ENCODE measurements around the gene CFHR4. TPM values are rescaled to one million over a fixed set of nuclear protein-coding genes. Genes with fewer than 3 reads are reported as not detected.

The CFHR4 gene
- total RNA-seq, 1 experiment from 2014 or later = not detected

- Histone ChIP-seq H2AK5ac (ENCODE audit: insufficient read length, low read length) (no peak overlapping the region), H3K4me1 (ENCODE audit: insufficient read depth, low read length) (no peaks in the 10 kb centered on the region), H4K5ac (ENCODE audit: insufficient read length, low read depth, low read length) (no peak overlapping the region), H2BK120ac (ENCODE audit: low read depth, low read length, poor library complexity, severe bottlenecking) (no peak overlapping the region), H4K8ac (replicated peaks; ENCODE audit: insufficient read length, low read depth, low read length) (no peak overlapping the region), H3K4me2 (ENCODE audit: insufficient read depth, insufficient read length, low read length) (no peak overlapping the region), H3K79me2 (ENCODE audit: insufficient read depth, low read length) (no peaks in the 10 kb centered on the region), H3K18ac (ENCODE audit: insufficient read length, low read depth, low read length) (no peak overlapping the region), H4K91ac (ENCODE audit: insufficient read length, low read depth, low read length) (no peak overlapping the region), H2BK15ac (ENCODE audit: low read depth, low read length) (no peak overlapping the region), H3K23ac (ENCODE audit: insufficient read length, low read depth, low read length) (no peak overlapping the region), H2AFZ (ENCODE audit: low read length) (no peak overlapping the region), H3K9ac (ENCODE audit: extremely low read depth, insufficient read length, low read length) (no peak overlapping the region), H4K20me1 (ENCODE audit: control insufficient read depth, insufficient read depth, insufficient read length) (no peaks in the 10 kb centered on the region), H2BK20ac (ENCODE audit: low read depth, low read length, poor library complexity, severe bottlenecking) (no peak overlapping the region), H3K14ac (ENCODE audit: insufficient read depth, low read length) (no peak overlapping the region), H3K27me3 (ENCODE audit: insufficient read depth, low read length) (no peaks in the 10 kb centered on the region), H2BK12ac (ENCODE audit: insufficient read length, low read depth, low read length) (no peak overlapping the region), H3T11ph (ENCODE audit: low read length) (no peak overlapping the region), H3K23me2 (ENCODE audit: insufficient read length, low read depth, low read length, poor library complexity, severe bottlenecking) (no peaks in the 10 kb centered on the region), H3K27ac (ENCODE audit: insufficient read length, low read depth, low read length) (no peak overlapping the region), H3K56ac (ENCODE audit: insufficient read length, low read depth, low read length) (no peak overlapping the region), H3K4ac (ENCODE audit: low read depth, low read length) (no peak overlapping the region), H3K9me3 (ENCODE audit: control insufficient read depth, low read depth, low read length) (no peaks in the 10 kb centered on the region), H3K79me1 (ENCODE audit: insufficient read depth, low read depth, low read length, poor library complexity, severe bottlenecking) (no peaks in the 10 kb centered on the region), H2BK5ac (ENCODE audit: insufficient read length, low read length) (no peak overlapping the region)
- Mint-ChIP-seq H3K36me3 (ENCODE audit: insufficient read depth in 1 of 3, low read depth in 3 of 3) (no peaks in the 10 kb centered on the region), H3K27ac (no peak overlapping the region), H3K9me3 (no peaks in the 10 kb centered on the region; a peak in 1 of 5 replicates), H3K4me3 (no peak overlapping the region), H3K27me3 (ENCODE audit: low read depth) (no peaks in the 10 kb centered on the region), H3K4me1 (no peaks in the 10 kb centered on the region; a peak in 2 of 4 replicates)
- no peak for DNase-seq
- WGBS (ENCODE audit: extremely low coverage, insufficient read length, low lambda C conversion rate) = no CpG with 5 or more reads among the region's 2 CpGs
- no peak for TF ChIP-seq CTCF (conservative IDR thresholded peaks at IDR 0.05)
These were observed 66.9 kb downstream of the CFHR4 start for GRCh38 chr1:196954778-196955177.
